HCT116 (cell line): Measurements from ENCODE around the gene STX5. TPM values are rescaled to one million over a fixed set of nuclear protein-coding genes. Genes with fewer than 3 reads are reported as not detected.

Source experiments
- ATAC-seq: fragments of 200-7000 bp; cut with Tn5 transposase; 2 replicates; pipeline ENCODE4 v1.9.1; 2020; ENCODE audit warnings: mild to moderate bottlenecking, moderate library complexity
- BruUV-seq: library from RNA; stranded (reverse); fragments of 400-500 nt; replicated peaks from 2 replicates; lab custom pipeline; 2021; lab: Mats Ljungman, UMichigan
- CTCF ChIA-PET: fragments of 300-600 bp; sonication (Branson Sonifier 250); formaldehyde crosslinking; loops from one replicate; lab custom pipeline; 2021; ENCODE audit warnings: antibody characterized with exemption; lab: Charles Lee
- POLR2A ChIA-PET: fragments of 300-600, 350-600 bp; sonication (Branson Sonifier 250); formaldehyde crosslinking; loops from one replicate; lab custom pipeline; 2021; ENCODE audit warnings: antibody characterized with exemption; lab: Charles Lee
- RAD21 ChIA-PET, 2 experiments: fragments of 300-600 bp; sonication (Branson Sonifier 250); formaldehyde crosslinking; loops; one replicate each; lab custom pipeline; 2023; ENCODE audit warnings: low total read pairs in 2 of 2; ENCODE audit not compliant: uncharacterized antibody in 2 of 2, unreplicated experiment in 2 of 2, low non-redundant PET in 1 of 2; lab: Charles Lee
- DNase-seq: peaks from one replicate; pipeline ENCODE4 v3.0.0-alpha.2; 2010; ENCODE audit warnings: low read depth, low spot score
- H2AFZ ChIP-seq: fragments of 200-600 bp; shearing (Covaris generic), sonication (generic); 2 replicates; pipeline ENCODE4 v1.6.1; 2017; ENCODE audit warnings: low read depth, mixed run types, mixed read lengths, antibody characterized with exemption, low read length; ENCODE audit not compliant: poor library complexity, severe bottlenecking
- H3K27ac ChIP-seq: 2 replicates; pipeline ENCODE4 v1.5.1; 2012; ENCODE audit warnings: low read depth, low read length
- H3K27me3 ChIP-seq: fragments of 200-600 bp; sonication (generic); 2 replicates; pipeline ENCODE4 v1.6.1; 2016; ENCODE audit warnings: mixed run types, low read length, mixed read lengths; ENCODE audit not compliant: insufficient read depth
- H3K36me3 ChIP-seq, 2 experiments: fragments of 200-500 bp in 1 of 2; fragments of 200-600 bp in 1 of 2; sonication (Bioruptor generic) in 1 of 2; sonication (generic) in 1 of 2; 2 replicates each; pipeline versions ENCODE4 v1.5.1 to v1.6.1; 2014 to 2016; ENCODE audit warnings: low read length in 2 of 2, inconsistent platforms in 1 of 2, mixed read lengths in 1 of 2, mixed run types in 1 of 2; ENCODE audit not compliant: insufficient read depth in 2 of 2, control insufficient read depth in 1 of 2
- H3K4me1 ChIP-seq, 2 experiments: fragments of 200-600 bp in 1 of 2; sonication (generic) in 1 of 2; 2 replicates each; pipeline versions ENCODE4 v1.5.1 to v1.6.1; 2012 to 2017; ENCODE audit warnings: low read length in 2 of 2, inconsistent platforms in 1 of 2, mild to moderate bottlenecking in 1 of 2, mixed read lengths in 1 of 2, mixed run types in 1 of 2, moderate library complexity in 1 of 2; ENCODE audit not compliant: insufficient read depth in 2 of 2, control insufficient read depth in 1 of 2
- H3K4me2 ChIP-seq: fragments of 200-600 bp; sonication (generic); 2 replicates; pipeline ENCODE4 v1.6.1; 2017; ENCODE audit warnings: mixed run types, low read length, mixed read lengths
- H3K4me3 ChIP-seq, 2 experiments: fragments of 200-600 bp in 1 of 2; sonication (generic) in 1 of 2; replicated peaks in 1 of 2; 2 replicates each; pipeline ENCODE4 v1.5.1; 2011 to 2016; ENCODE audit warnings: low read length in 2 of 2, control low read depth in 1 of 2, low read depth in 1 of 2, mild to moderate bottlenecking in 1 of 2, mixed read lengths in 1 of 2, mixed run types in 1 of 2
- H3K79me2 ChIP-seq: fragments of 200-600 bp; sonication (generic); 2 replicates; pipeline ENCODE4 v1.6.1; 2017; ENCODE audit warnings: mild to moderate bottlenecking, mixed run types, low read length, moderate library complexity, mixed read lengths; ENCODE audit not compliant: insufficient read depth
- H3K9ac ChIP-seq: fragments of 200-600 bp; sonication (generic); 2 replicates; pipeline ENCODE4 v1.6.1; 2016; ENCODE audit warnings: low read length, mixed read lengths
- H3K9me2 ChIP-seq: fragments of 200-600 bp; sonication (generic), shearing (Covaris generic); 2 replicates; pipeline ENCODE4 v1.6.1; 2017; ENCODE audit warnings: mixed run types, mild to moderate bottlenecking, moderate library complexity; ENCODE audit not compliant: insufficient read depth
- H3K9me3 ChIP-seq, 2 experiments: fragments of 200-500 bp in 1 of 2; fragments of 200-600 bp in 1 of 2; sonication (Bioruptor generic) in 1 of 2; sonication (generic) in 1 of 2; 2 replicates each; pipeline ENCODE4 v1.6.1; 2014 to 2017; ENCODE audit warnings: low read length in 2 of 2, mixed read lengths in 2 of 2, inconsistent platforms in 1 of 2, low read depth in 1 of 2, mild to moderate bottlenecking in 1 of 2, mixed run types in 1 of 2, moderate library complexity in 1 of 2; ENCODE audit not compliant: control insufficient read depth in 1 of 2, insufficient read depth in 1 of 2
- H4K20me1 ChIP-seq: fragments of 200-600 bp; sonication (generic), shearing (Covaris generic); 2 replicates; pipeline ENCODE4 v1.6.1; 2017; ENCODE audit warnings: mixed run types, mild to moderate bottlenecking, moderate library complexity; ENCODE audit not compliant: insufficient read depth
- CEBPB ChIP-seq: IDR thresholded peaks from 2 replicates; pipeline ENCODE4 v1.6.1; 2012; ENCODE audit warnings: low read depth
- ELF1 ChIP-seq: IDR thresholded peaks from 2 replicates; pipeline ENCODE4 v1.6.1; 2012; ENCODE audit warnings: low read depth, borderline replicate concordance
- EZH2 ChIP-seq: fragments of 200-600 bp; sonication (generic); IDR thresholded peaks from 2 replicates; pipeline ENCODE4 v1.6.1; 2017; ENCODE audit warnings: antibody characterized with exemption, mixed run types
- EZH2phosphoT487 ChIP-seq: fragments of 200-600 bp; IDR thresholded peaks from 2 replicates; pipeline ENCODE4 v1.6.1; 2018; ENCODE audit warnings: antibody characterized with exemption, borderline replicate concordance
- FOSL1 ChIP-seq: IDR thresholded peaks from 2 replicates; pipeline ENCODE4 v1.6.1; 2012; ENCODE audit warnings: low read depth
- JUND ChIP-seq: IDR thresholded peaks from 2 replicates; pipeline ENCODE4 v1.6.1; 2012
- MAX ChIP-seq: IDR thresholded peaks from 2 replicates; pipeline ENCODE4 v1.6.1; 2012
- POLR2A ChIP-seq: IDR thresholded peaks from 2 replicates; pipeline ENCODE4 v1.7.0; 2011; ENCODE audit warnings: borderline replicate concordance; ENCODE audit not compliant: insufficient read depth, insufficient read length; ENCODE audit errors: extremely low read depth
- POLR2AphosphoS5 ChIP-seq: IDR thresholded peaks from 2 replicates; pipeline ENCODE4 v1.6.1; 2011; ENCODE audit warnings: mild to moderate bottlenecking, low read depth, low read length, moderate library complexity
- REST ChIP-seq: IDR thresholded peaks from 2 replicates; pipeline ENCODE4 v1.6.1; 2012; ENCODE audit warnings: low read depth
- SP1 ChIP-seq: IDR thresholded peaks from 2 replicates; pipeline ENCODE4 v1.6.1; 2012; ENCODE audit warnings: low read depth
- SRF ChIP-seq: IDR thresholded peaks from 2 replicates; pipeline ENCODE4 v1.6.1; 2012; ENCODE audit warnings: low read depth
- YY1 ChIP-seq: IDR thresholded peaks from 2 replicates; pipeline ENCODE4 v1.6.1; 2011; ENCODE audit warnings: low read length, low read depth, moderate library complexity, mild to moderate bottlenecking; ENCODE audit not compliant: insufficient replicate concordance; ENCODE audit errors: extremely low read depth
- ZBTB33 ChIP-seq: IDR thresholded peaks from 2 replicates; pipeline ENCODE4 v1.6.1; 2011; ENCODE audit warnings: mild to moderate bottlenecking, low read length, moderate library complexity; ENCODE audit not compliant: insufficient replicate concordance; ENCODE audit errors: extremely low read depth
- ZFX ChIP-seq: fragments of 450-650 bp; IDR thresholded peaks from 2 replicates; pipeline ENCODE4 v1.6.1; 2017
- ZNF274 ChIP-seq: fragments of 200-500 bp; sonication (Bioruptor generic); IDR thresholded peaks from 2 replicates; pipeline ENCODE4 v1.6.1; 2014; ENCODE audit warnings: mild to moderate bottlenecking, low read depth, low read length, inconsistent platforms
- intact Hi-C: fragments of 100-400 bp; cut with micrococcal nuclease; formaldehyde crosslinking; loops from 2 replicates; pipeline ENCODE4 v1.10.0; 2022
- total RNA-seq: library from RNA; stranded (reverse); gene quantifications from one replicate; pipeline ENCODE4 v1.2.1, GENCODE V29; 2021; ENCODE audit not compliant: unreplicated experiment
- TF ChIP-seq, protein P1 (sequence below), 3 experiments: fragments of 200-600 bp in 1 of 3; sonication (generic) in 1 of 3; IDR thresholded peaks in 2 of 3; conservative IDR thresholded peaks in 1 of 3; 2 replicates each; pipeline ENCODE4 v1.5.1; 2012 to 2017; ENCODE audit warnings: low read depth in 2 of 3, low read length in 2 of 3, antibody characterized with exemption in 1 of 3, borderline replicate concordance in 1 of 3, control low read depth in 1 of 3, mild to moderate bottlenecking in 1 of 3, mixed read lengths in 1 of 3, mixed run types in 1 of 3, moderate library complexity in 1 of 3; ENCODE audit not compliant: insufficient read depth in 1 of 3
- TF ChIP-seq, protein P2 (sequence below): IDR thresholded peaks from 2 replicates; pipeline ENCODE4 v1.6.1; 2012

The STX5 gene
- total RNA-seq, 1 experiment from 2014 or later: 29.5 TPM

DNA sequence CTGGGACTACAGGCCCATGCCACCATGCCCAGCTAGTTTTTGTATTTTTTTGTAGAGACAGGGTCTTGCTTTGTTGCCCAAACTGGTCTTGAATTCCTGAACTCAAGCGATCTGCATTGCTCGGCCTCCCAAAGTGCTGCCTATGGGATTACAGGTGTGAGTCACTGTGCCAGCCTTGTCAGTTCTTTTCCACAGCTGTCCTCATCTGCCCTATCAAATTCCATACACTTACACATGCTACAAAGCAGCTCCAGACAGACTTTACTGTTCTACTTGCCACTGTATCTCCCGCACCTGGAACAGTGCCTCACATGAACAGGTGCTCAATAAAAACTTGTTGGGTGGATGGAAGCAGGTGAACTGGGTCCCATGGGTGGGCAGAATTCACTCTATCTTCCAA is 8.2 kb downstream of the STX5 start:
- Histone ChIP-seq H3K4me2 (no peak overlapping the region), H3K9ac (no peak overlapping the region), H4K20me1 (no peaks in the 10 kb centered on the region), H3K9me2 (no peaks in the 10 kb centered on the region), H3K27ac (no peak overlapping the region), H3K4me3 (no peak overlapping the region), H3K36me3 (peaks cover 23 to 47% of the 10 kb centered on the region in 2 experiments), H3K27me3 (no peaks in the 10 kb centered on the region), H3K4me1 (no peaks in the 10 kb centered on the region), H3K9me3 (no peaks in the 10 kb centered on the region), H2AFZ (no peak overlapping the region), H3K79me2 (0 out of 2 replicates have a peak, but pooled peaks cover 4% of the 10 kb centered on the region)
- intact Hi-C loops: no loop called here
- ChIA-PET POLR2A (interaction anchor here (1.5 kb wide), 2 partner anchors 9 to 32 kb away, joined by 4 to 6 read pairs; partner anchors contain the start of gene TEX54), CTCF (no interaction called here), RAD21 (no interaction called here)
- ATAC-seq: no peak
- no peak for DNase-seq
- BruUV-seq: no TSS peak
- TF ChIP-seq JUND (no peak), EZH2 (no peak), MAX (no peak), POLR2AphosphoS5 (no peak), SP1 (no peak), YY1 (no peak), SRF (no peak), CEBPB (no peak), REST (no peak), ZNF274 (no peak), ELF1 (no peak), EZH2phosphoT487 (no peak), ZBTB33 (no peak), FOSL1 (no peak), ZFX (no peak), POLR2A (no peak)
- TF ChIP-seq, protein P1, sequence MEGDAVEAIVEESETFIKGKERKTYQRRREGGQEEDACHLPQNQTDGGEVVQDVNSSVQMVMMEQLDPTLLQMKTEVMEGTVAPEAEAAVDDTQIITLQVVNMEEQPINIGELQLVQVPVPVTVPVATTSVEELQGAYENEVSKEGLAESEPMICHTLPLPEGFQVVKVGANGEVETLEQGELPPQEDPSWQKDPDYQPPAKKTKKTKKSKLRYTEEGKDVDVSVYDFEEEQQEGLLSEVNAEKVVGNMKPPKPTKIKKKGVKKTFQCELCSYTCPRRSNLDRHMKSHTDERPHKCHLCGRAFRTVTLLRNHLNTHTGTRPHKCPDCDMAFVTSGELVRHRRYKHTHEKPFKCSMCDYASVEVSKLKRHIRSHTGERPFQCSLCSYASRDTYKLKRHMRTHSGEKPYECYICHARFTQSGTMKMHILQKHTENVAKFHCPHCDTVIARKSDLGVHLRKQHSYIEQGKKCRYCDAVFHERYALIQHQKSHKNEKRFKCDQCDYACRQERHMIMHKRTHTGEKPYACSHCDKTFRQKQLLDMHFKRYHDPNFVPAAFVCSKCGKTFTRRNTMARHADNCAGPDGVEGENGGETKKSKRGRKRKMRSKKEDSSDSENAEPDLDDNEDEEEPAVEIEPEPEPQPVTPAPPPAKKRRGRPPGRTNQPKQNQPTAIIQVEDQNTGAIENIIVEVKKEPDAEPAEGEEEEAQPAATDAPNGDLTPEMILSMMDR (IDR thresholded peaks at IDR 0.05 in 2 of 3, conservative IDR thresholded peaks at IDR 0.05 in 1 of 3; ENCODE audit: borderline replicate concordance in 1 of 3, insufficient read depth in 1 of 3, low read depth in 2 of 3, low read length in 2 of 3): no peak
- TF ChIP-seq, protein P2, sequence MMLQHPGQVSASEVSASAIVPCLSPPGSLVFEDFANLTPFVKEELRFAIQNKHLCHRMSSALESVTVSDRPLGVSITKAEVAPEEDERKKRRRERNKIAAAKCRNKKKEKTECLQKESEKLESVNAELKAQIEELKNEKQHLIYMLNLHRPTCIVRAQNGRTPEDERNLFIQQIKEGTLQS: no peak
